Liver (tissue), 9 donors: ENCODE data around the gene DIO2. TPM values are rescaled to one million over a fixed set of nuclear protein-coding genes. Genes with fewer than 3 reads are reported as not detected.

Experiments
- DNase-seq: peaks from one replicate; pipeline ENCODE4 v3.0.0-alpha.2; 2017; ENCODE audit warnings: low spot score
- H3K27ac ChIP-seq, 2 donors: one replicate each; pipeline ENCODE4 v1.7.0; 2013; ENCODE audit warnings: inconsistent platforms in 2 of 2, low read length in 2 of 2, control low read depth in 1 of 2, low read depth in 1 of 2, mild to moderate bottlenecking in 1 of 2
- H3K27me3 ChIP-seq, 4 donors: one replicate each; pipeline versions ENCODE4 v1.6.1 to v1.7.0; 2013; ENCODE audit warnings: low read length in 3 of 4, inconsistent platforms in 1 of 4, mild to moderate bottlenecking in 1 of 4, moderate library complexity in 1 of 4; ENCODE audit not compliant: control insufficient read depth in 4 of 4, insufficient read depth in 4 of 4
- H3K36me3 ChIP-seq, 4 donors: one replicate each; pipeline versions ENCODE4 v1.6.1 to v1.7.0; 2013; ENCODE audit warnings: low read length in 3 of 4, mild to moderate bottlenecking in 3 of 4, low read depth in 1 of 4, moderate library complexity in 1 of 4; ENCODE audit not compliant: control insufficient read depth in 4 of 4, insufficient read depth in 3 of 4
- H3K4me1 ChIP-seq, 4 donors: one replicate each; pipeline versions ENCODE4 v1.6.1 to v1.7.0; 2013; ENCODE audit warnings: low read length in 3 of 4, mild to moderate bottlenecking in 3 of 4, moderate library complexity in 1 of 4; ENCODE audit not compliant: control insufficient read depth in 4 of 4, insufficient read depth in 4 of 4
- H3K4me3 ChIP-seq, 3 donors: one replicate each; pipeline versions ENCODE4 v1.6.1 to v1.7.0; 2013; ENCODE audit warnings: low read length in 3 of 3, control low read depth in 1 of 3, low read depth in 1 of 3, mild to moderate bottlenecking in 1 of 3
- H3K9ac ChIP-seq, 2 donors: one replicate each; pipeline ENCODE4 v1.7.0; 2013; ENCODE audit warnings: low read length in 2 of 2, mild to moderate bottlenecking in 2 of 2, moderate library complexity in 2 of 2, control low read depth in 1 of 2, low read depth in 1 of 2
- H3K9me3 ChIP-seq, 4 donors: one replicate each; pipeline versions ENCODE4 v1.6.1 to v1.7.0; 2013; ENCODE audit warnings: low read length in 3 of 4; ENCODE audit not compliant: control insufficient read depth in 4 of 4
- CTCF ChIP-seq: fragments of 150-350 bp; IDR thresholded peaks from 2 replicates; pipeline ENCODE4 v1.5.1; 2017; ENCODE audit warnings: improper control_type of control experiment, low read depth, low read length; ENCODE audit not compliant: missing input control
- EGR1 ChIP-seq, 2 donors: IDR thresholded peaks; 2 replicates each; pipeline ENCODE4 v1.6.1; 2016 to 2018; ENCODE audit warnings: antibody characterized with exemption in 2 of 2, low read depth in 2 of 2
- FOXA1 ChIP-seq: IDR thresholded peaks from 2 replicates; pipeline ENCODE4 v1.6.1; 2016; ENCODE audit warnings: antibody characterized with exemption
- FOXA2 ChIP-seq: IDR thresholded peaks from 2 replicates; pipeline ENCODE4 v1.6.1; 2016; ENCODE audit warnings: antibody characterized with exemption
- GABPA ChIP-seq, 2 donors: IDR thresholded peaks in 1 of 2; conservative IDR thresholded peaks in 1 of 2; 2 replicates each; pipeline ENCODE4 v1.6.1; 2016; ENCODE audit warnings: antibody characterized with exemption in 2 of 2, mild to moderate bottlenecking in 1 of 2, moderate library complexity in 1 of 2
- HNF4G ChIP-seq: IDR thresholded peaks from 2 replicates; pipeline ENCODE4 v1.6.1; 2016; ENCODE audit warnings: antibody characterized with exemption
- JUND ChIP-seq, 2 donors: IDR thresholded peaks; 2 replicates each; pipeline ENCODE4 v1.6.1; 2016; ENCODE audit warnings: antibody characterized with exemption in 2 of 2
- NR2F2 ChIP-seq: IDR thresholded peaks from 2 replicates; pipeline ENCODE4 v1.6.1; 2016; ENCODE audit warnings: antibody characterized with exemption
- RAD21 ChIP-seq, 2 donors: IDR thresholded peaks; 2 replicates each; pipeline ENCODE4 v1.6.1; 2016; ENCODE audit warnings: antibody characterized with exemption in 2 of 2, mild to moderate bottlenecking in 2 of 2
- RXRA ChIP-seq, 2 donors: IDR thresholded peaks; 2 replicates each; pipeline ENCODE4 v1.6.1; 2017 to 2018; ENCODE audit warnings: antibody characterized with exemption in 2 of 2, mild to moderate bottlenecking in 1 of 2
- SP1 ChIP-seq: IDR thresholded peaks from 2 replicates; pipeline ENCODE4 v1.6.1; 2018; ENCODE audit warnings: antibody characterized with exemption, mild to moderate bottlenecking
- TAF1 ChIP-seq: conservative IDR thresholded peaks from 2 replicates; pipeline ENCODE4 v1.6.1; 2016; ENCODE audit warnings: antibody characterized with exemption, mild to moderate bottlenecking
- YY1 ChIP-seq: IDR thresholded peaks from 2 replicates; pipeline ENCODE4 v1.6.1; 2016; ENCODE audit warnings: antibody characterized with exemption, mild to moderate bottlenecking
- polyA plus RNA-seq, 2 donors: library from polyadenylated mRNA; stranded (reverse) in 1 of 2; unstranded in 1 of 2; fragments of 200-250 nt in 1 of 2; fragments of >200 nt in 1 of 2; fragmentation: Nextera tagmentation in 1 of 2; extraction: Ambion mirVana in 1 of 2; gene quantifications; one replicate each; pipeline versions ENCODE4 v1.2.1 to v1.2.3, GENCODE V29; 2013 to 2015
- total RNA-seq, 2 donors: library from RNA; depleted of rRNA; stranded (reverse); fragments of >200 nt; gene quantifications; one replicate each; pipeline ENCODE4 v1.2.3, GENCODE V29; 2014
- TF ChIP-seq, protein P1 (sequence below): IDR thresholded peaks from 2 replicates; pipeline ENCODE4 v1.6.1; 2016; ENCODE audit warnings: antibody characterized with exemption
- TF ChIP-seq, protein P2 (sequence below): IDR thresholded peaks from 2 replicates; pipeline ENCODE4 v1.6.1; 2016; ENCODE audit warnings: antibody characterized with exemption, mild to moderate bottlenecking
- TF ChIP-seq, protein P3 (sequence below): IDR thresholded peaks from 2 replicates; pipeline ENCODE4 v1.6.1; 2016; ENCODE audit warnings: antibody characterized with exemption
- donor health status: healthy.
- donor health status: healthy.
- donor health status: healthy.
- donor health status: healthy.
- donor health status: healthy.

Gene DIO2
- total and polyA plus RNA-seq, 4 donors = under 0.01 to 0.23 (median 0.02) TPM; not detected in 1

DNA sequence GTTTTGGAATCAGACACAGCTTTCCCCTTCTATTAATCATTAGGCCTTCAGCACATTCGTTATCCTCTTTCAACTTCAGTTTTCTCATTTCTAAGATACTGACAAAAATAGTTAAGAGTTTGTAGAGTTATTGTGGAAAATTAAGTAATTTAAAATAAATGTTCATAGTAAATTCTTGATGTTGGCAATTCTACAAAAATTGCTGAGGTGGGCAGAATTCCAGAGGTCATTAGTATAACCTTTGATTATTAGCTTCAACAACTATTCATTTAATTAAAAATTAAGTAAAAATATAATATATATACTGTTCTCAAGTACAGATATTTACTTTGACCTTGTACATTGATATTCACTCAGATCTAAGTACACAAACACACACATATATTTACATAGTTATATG lies 58.5 kb downstream of the DIO2 start (continued):
- TF ChIP-seq, protein P1, sequence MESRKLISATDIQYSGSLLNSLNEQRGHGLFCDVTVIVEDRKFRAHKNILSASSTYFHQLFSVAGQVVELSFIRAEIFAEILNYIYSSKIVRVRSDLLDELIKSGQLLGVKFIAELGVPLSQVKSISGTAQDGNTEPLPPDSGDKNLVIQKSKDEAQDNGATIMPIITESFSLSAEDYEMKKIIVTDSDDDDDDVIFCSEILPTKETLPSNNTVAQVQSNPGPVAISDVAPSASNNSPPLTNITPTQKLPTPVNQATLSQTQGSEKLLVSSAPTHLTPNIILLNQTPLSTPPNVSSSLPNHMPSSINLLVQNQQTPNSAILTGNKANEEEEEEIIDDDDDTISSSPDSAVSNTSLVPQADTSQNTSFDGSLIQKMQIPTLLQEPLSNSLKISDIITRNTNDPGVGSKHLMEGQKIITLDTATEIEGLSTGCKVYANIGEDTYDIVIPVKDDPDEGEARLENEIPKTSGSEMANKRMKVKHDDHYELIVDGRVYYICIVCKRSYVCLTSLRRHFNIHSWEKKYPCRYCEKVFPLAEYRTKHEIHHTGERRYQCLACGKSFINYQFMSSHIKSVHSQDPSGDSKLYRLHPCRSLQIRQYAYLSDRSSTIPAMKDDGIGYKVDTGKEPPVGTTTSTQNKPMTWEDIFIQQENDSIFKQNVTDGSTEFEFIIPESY = no peak

- Histone ChIP-seq H3K4me1 (no peaks in the 10 kb centered on the region), H3K9me3 (no peaks in the 10 kb centered on the region), H3K27me3 (no peaks in the 10 kb centered on the region), H3K4me3 (no peak overlapping the region), H3K27ac (no peak overlapping the region), H3K36me3 (no peaks in the 10 kb centered on the region), H3K9ac (no peak overlapping the region)
- no peak for DNase-seq
- TF ChIP-seq GABPA (IDR thresholded peaks at IDR 0.05 in 1 of 2, conservative IDR thresholded peaks at IDR 0.05 in 1 of 2) (no peak), TAF1 (no peak), JUND (IDR thresholded peaks at IDR 0.05) (no peak), NR2F2 (no peak), FOXA2 (no peak), YY1 (no peak), CTCF (no peak), EGR1 (IDR thresholded peaks at IDR 0.05; ENCODE audit: low read depth in 2 of 2) (no peak), RXRA (IDR thresholded peaks at IDR 0.05) (no peak), FOXA1 (no peak), RAD21 (IDR thresholded peaks at IDR 0.05) (no peak), HNF4G (no peak), SP1 (no peak)
- TF ChIP-seq, protein P2, sequence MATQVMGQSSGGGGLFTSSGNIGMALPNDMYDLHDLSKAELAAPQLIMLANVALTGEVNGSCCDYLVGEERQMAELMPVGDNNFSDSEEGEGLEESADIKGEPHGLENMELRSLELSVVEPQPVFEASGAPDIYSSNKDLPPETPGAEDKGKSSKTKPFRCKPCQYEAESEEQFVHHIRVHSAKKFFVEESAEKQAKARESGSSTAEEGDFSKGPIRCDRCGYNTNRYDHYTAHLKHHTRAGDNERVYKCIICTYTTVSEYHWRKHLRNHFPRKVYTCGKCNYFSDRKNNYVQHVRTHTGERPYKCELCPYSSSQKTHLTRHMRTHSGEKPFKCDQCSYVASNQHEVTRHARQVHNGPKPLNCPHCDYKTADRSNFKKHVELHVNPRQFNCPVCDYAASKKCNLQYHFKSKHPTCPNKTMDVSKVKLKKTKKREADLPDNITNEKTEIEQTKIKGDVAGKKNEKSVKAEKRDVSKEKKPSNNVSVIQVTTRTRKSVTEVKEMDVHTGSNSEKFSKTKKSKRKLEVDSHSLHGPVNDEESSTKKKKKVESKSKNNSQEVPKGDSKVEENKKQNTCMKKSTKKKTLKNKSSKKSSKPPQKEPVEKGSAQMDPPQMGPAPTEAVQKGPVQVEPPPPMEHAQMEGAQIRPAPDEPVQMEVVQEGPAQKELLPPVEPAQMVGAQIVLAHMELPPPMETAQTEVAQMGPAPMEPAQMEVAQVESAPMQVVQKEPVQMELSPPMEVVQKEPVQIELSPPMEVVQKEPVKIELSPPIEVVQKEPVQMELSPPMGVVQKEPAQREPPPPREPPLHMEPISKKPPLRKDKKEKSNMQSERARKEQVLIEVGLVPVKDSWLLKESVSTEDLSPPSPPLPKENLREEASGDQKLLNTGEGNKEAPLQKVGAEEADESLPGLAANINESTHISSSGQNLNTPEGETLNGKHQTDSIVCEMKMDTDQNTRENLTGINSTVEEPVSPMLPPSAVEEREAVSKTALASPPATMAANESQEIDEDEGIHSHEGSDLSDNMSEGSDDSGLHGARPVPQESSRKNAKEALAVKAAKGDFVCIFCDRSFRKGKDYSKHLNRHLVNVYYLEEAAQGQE = no peak
- TF ChIP-seq, protein P1 = no peak
- TF ChIP-seq, protein P3, sequence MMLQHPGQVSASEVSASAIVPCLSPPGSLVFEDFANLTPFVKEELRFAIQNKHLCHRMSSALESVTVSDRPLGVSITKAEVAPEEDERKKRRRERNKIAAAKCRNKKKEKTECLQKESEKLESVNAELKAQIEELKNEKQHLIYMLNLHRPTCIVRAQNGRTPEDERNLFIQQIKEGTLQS = no peak
These were observed 59.1 kb downstream of the DIO2 start for GRCh38 chr14:80152166-80152565.
